B cell (primary cell): ENCODE measurements around the gene FBXL13. TPM values are rescaled to one million over a fixed set of nuclear protein-coding genes. Genes with fewer than 3 reads are reported as not detected.

ENCODE experiments used
- ATAC-seq: fragments of 200-7000 bp; cut with Tn5 transposase; one replicate; pipeline ENCODE4 v1.10.0; 2021; ENCODE audit warnings: low read depth, mild to moderate bottlenecking, moderate number of reproducible peaks, moderate library complexity
- CTCF ChIA-PET: fragments of 350-600 bp; sonication (Branson Sonifier 250); formaldehyde crosslinking; loops from one replicate; lab custom pipeline; 2021; ENCODE audit warnings: antibody characterized with exemption, inconsistent platforms; lab: Charles Lee
- POLR2A ChIA-PET: fragments of 350-600 bp; sonication (Branson Sonifier 250); formaldehyde crosslinking; loops from one replicate; lab custom pipeline; 2021; ENCODE audit warnings: antibody characterized with exemption; lab: Charles Lee
- DNase-seq: peaks from one replicate; pipeline ENCODE4 v3.0.0; 2013
- H2AFZ ChIP-seq: 2 replicates; pipeline ENCODE4 v1.6.1; 2012; ENCODE audit warnings: mild to moderate bottlenecking, low read depth, low read length; ENCODE audit not compliant: insufficient read depth, poor library complexity, severe bottlenecking
- H3K27ac ChIP-seq, 2 donors: 1 replicate in 1 of 2; 2 replicates in 1 of 2; pipeline ENCODE4 v1.5.1; 2012 to 2013; ENCODE audit warnings: low read length in 2 of 2, mild to moderate bottlenecking in 2 of 2, moderate library complexity in 1 of 2
- H3K27me3 ChIP-seq, 4 experiments: fragments of 200-600 bp in 1 of 4; sonication (generic) in 1 of 4; replicated peaks in 1 of 4; 1 replicate in 2 of 4; 2 replicates in 2 of 4; pipeline versions ENCODE4 v1.6.1 to v1.7.0; 2013 to 2016; ENCODE audit warnings: low read length in 3 of 4, mild to moderate bottlenecking in 2 of 4, mixed read lengths in 1 of 4, moderate library complexity in 1 of 4; ENCODE audit not compliant: insufficient read depth in 4 of 4, control insufficient read depth in 3 of 4; ENCODE audit errors: control extremely low read depth in 1 of 4
- H3K36me3 ChIP-seq, 2 experiments: replicated peaks in 1 of 2; 1 replicate in 1 of 2; 2 replicates in 1 of 2; pipeline versions ENCODE4 v1.6.1 to v1.7.1; 2013; ENCODE audit warnings: low read length in 1 of 2; ENCODE audit not compliant: insufficient read depth in 2 of 2, control insufficient read depth in 1 of 2; ENCODE audit errors: control extremely low read depth in 1 of 2, extremely low read depth in 1 of 2
- H3K4me1 ChIP-seq, 2 donors: fragments of 200-600 bp in 1 of 2; sonication (generic) in 1 of 2; 1 replicate in 1 of 2; 2 replicates in 1 of 2; pipeline versions ENCODE4 v1.5.1 to v1.6.1; 2013 to 2017; ENCODE audit warnings: low read length in 2 of 2; ENCODE audit not compliant: control insufficient read depth in 2 of 2, insufficient read depth in 2 of 2
- H3K4me2 ChIP-seq: replicated peaks from 2 replicates; pipeline ENCODE3; 2012; ENCODE audit warnings: mild to moderate bottlenecking, low read depth, low read length; ENCODE audit not compliant: poor library complexity, severe bottlenecking
- H3K4me3 ChIP-seq, 5 experiments: fragments of 200-600 bp in 1 of 5; sonication (generic) in 1 of 5; 1 replicate in 3 of 5; 2 replicates in 2 of 5; pipeline versions ENCODE4 v1.5.1 to v1.7.0; 2011 to 2016; ENCODE audit warnings: low read length in 4 of 5, mild to moderate bottlenecking in 4 of 5, low read depth in 2 of 5, control low read depth in 1 of 5, moderate library complexity in 1 of 5; ENCODE audit not compliant: insufficient read depth in 1 of 5; ENCODE audit errors: control extremely low read depth in 1 of 5, extremely low read depth in 1 of 5
- H3K79me2 ChIP-seq: fragments of 200-600 bp; sonication (generic); one replicate; pipeline ENCODE4 v1.6.0; 2016; ENCODE audit warnings: low read length; ENCODE audit not compliant: control insufficient read depth, insufficient read depth
- H3K9ac ChIP-seq: fragments of 200-600 bp; sonication (generic); 2 replicates; pipeline ENCODE4 v1.6.1; 2017; ENCODE audit warnings: mild to moderate bottlenecking, low read length, moderate library complexity
- H3K9me3 ChIP-seq, 3 donors: one replicate each; pipeline versions ENCODE4 v1.6.1 to v1.7.1; 2013; ENCODE audit warnings: low read length in 2 of 3; ENCODE audit not compliant: control insufficient read depth in 2 of 3, insufficient read depth in 1 of 3; ENCODE audit errors: control extremely low read depth in 1 of 3
- H4K20me1 ChIP-seq: 2 replicates; pipeline ENCODE4 v1.6.0; 2012; ENCODE audit warnings: mild to moderate bottlenecking, low read length; ENCODE audit not compliant: insufficient read depth, control insufficient read depth, poor library complexity, severe bottlenecking
- H3K27ac Mint-ChIP-seq: one replicate; pipeline ENCODE4 v1.8.0; 2021; ENCODE audit warnings: mixed read lengths
- H3K27me3 Mint-ChIP-seq: one replicate; pipeline ENCODE4 v1.8.0; 2021; ENCODE audit warnings: mixed read lengths
- H3K4me1 Mint-ChIP-seq: one replicate; pipeline ENCODE4 v1.8.0; 2021; ENCODE audit warnings: mixed read lengths
- H3K4me3 Mint-ChIP-seq: one replicate; pipeline ENCODE4 v1.8.0; 2021; ENCODE audit warnings: mixed read lengths
- H3K9me3 Mint-ChIP-seq: one replicate; pipeline ENCODE4 v1.8.0; 2022; ENCODE audit warnings: mixed read lengths; ENCODE audit not compliant: insufficient read depth
- CTCF ChIP-seq: fragments of 200-600 bp; IDR thresholded peaks from one replicate; pipeline ENCODE4 v1.8.0; 2022; ENCODE audit warnings: antibody characterized with exemption, mild to moderate bottlenecking
- EZH2 ChIP-seq: IDR thresholded peaks from 2 replicates; pipeline ENCODE4 v1.6.1; 2012; ENCODE audit warnings: borderline replicate concordance, low read depth, mild to moderate bottlenecking, moderate library complexity, low read length; ENCODE audit not compliant: insufficient read depth, poor library complexity, severe bottlenecking
- WGBS: methylation state at CpG from one replicate; pipeline ENCODE4 v1.1.5; 2013; ENCODE audit warnings: missing lambda C conversion rate; ENCODE audit not compliant: insufficient coverage; 5-methylcytosine and 5-hydroxymethylcytosine counted together
- intact Hi-C: fragments of 100-400 bp; cut with micrococcal nuclease; formaldehyde crosslinking; loops from one replicate; pipeline ENCODE4 v1.10.0; 2022
- polyA plus RNA-seq: library from polyadenylated mRNA; depleted of rRNA; stranded (reverse); fragments of >200 nt; gene quantifications from 2 replicates; pipeline ENCODE4 v1.2.3, GENCODE V29; 2012
- total RNA-seq, 2 donors: library from RNA; stranded (reverse); fragments of 120-200 nt in 1 of 2; gene quantifications; 1 replicate in 1 of 2; 2 replicates in 1 of 2; pipeline versions ENCODE4 v1.2.3 to v1.2.4, GENCODE V29; 2013 to 2022

The FBXL13 gene
- total and polyA plus RNA-seq, 2 donors (not counting 1 experiment from before 2014, with no cell fraction given), result 0.22 to 4.0 TPM

GRCh38 chr7:102811942-102812678 lies 262.5 kb downstream of the FBXL13 start:
- DNase-seq (no peak), ATAC-seq (no peak)
- POLR2A ChIA-PET, result no interaction called here

More at GRCh38 chr7:102811942-102812678, 262.5 kb downstream of the FBXL13 start:
- H3K27me3 Mint-ChIP-seq, result no peaks in the 10 kb centered on the region
- no peaks in the 10 kb centered on the region for H3K4me1 Mint-ChIP-seq
- no peaks in the 10 kb centered on the region for H3K9me3 Mint-ChIP-seq
- intact Hi-C loops, result no loop called here
- H3K9ac ChIP-seq, result no peak overlapping the region
- no CpG with 5 or more reads among the region's 8 CpGs for WGBS
- no peaks in the 10 kb centered on the region for H3K79me2 ChIP-seq
- H3K4me2 ChIP-seq, result no peak overlapping the region
- H3K36me3 ChIP-seq, result no peaks in the 10 kb centered on the region
- no peaks in the 10 kb centered on the region for H3K4me1 ChIP-seq
- H3K4me3 Mint-ChIP-seq, result no peak overlapping the region
- no peaks in the 10 kb centered on the region for H3K9me3 ChIP-seq
- H2AFZ ChIP-seq, result no peak overlapping the region
- no peaks in the 10 kb centered on the region for H3K27me3 ChIP-seq
- TF ChIP-seq CTCF (no peak), EZH2 (no peak)
- no peaks in the 10 kb centered on the region for H4K20me1 ChIP-seq
- H3K27ac Mint-ChIP-seq, result no peak overlapping the region
- no peak overlapping the region for H3K27ac ChIP-seq
- CTCF ChIA-PET, result interaction anchor here (0.9 kb wide), 1 partner anchor 9 kb away, joined by 3 read pairs; no protein-coding TSS in a partner anchor
- H3K4me3 ChIP-seq, result no peak overlapping the region
